GM10847 (cell line): ENCODE results near the gene TTLL5.

ENCODE experiments used
- POLR2A ChIP-seq: IDR thresholded peaks from 2 replicates; pipeline ENCODE4 v1.6.1; 2011; ENCODE audit not compliant: insufficient read length; ENCODE audit errors: extremely low read depth

The TTLL5 gene

DNA sequence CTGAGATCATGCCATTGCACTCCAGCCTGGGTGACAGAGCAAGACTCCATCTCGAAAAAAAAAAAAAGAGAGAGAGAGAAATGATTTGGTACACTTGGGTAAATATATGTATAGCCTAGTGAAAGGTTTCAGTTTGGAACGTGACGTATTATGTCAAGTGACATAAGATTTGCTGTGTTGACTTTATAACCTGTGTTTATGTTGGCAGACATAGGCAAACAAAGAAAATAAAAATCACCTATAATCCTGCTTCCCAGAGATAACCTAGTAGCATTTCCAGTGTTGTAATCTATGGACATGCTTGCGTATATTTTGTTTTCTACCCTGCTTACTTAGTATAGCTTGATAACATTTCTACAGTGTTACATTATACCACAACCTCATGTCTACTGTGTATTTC lies 17.1 kb upstream of the TTLL5 start:
- TF ChIP-seq POLR2A = no peak

DNA sequence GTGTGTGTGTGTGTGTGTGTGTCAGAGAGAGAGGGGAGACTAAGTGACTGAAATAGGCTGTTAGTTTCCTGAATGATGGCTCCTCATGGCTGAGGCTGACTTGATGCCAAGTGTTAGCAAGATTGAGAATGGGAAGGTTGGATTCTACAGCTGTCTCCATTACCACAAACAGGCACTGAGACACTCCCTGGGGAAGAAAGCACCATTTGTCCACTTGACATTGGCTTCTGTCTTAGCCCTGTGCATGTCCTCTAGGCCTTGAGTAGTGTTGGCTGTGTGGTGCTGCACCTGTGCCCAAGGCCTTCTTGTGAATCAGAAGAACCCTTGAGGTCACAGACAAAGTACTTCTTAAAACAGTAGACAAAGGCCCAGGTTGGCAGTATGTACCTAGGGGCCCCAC lies 16.0 kb upstream of the TTLL5 start:
- TF ChIP-seq POLR2A = no peak

DNA sequence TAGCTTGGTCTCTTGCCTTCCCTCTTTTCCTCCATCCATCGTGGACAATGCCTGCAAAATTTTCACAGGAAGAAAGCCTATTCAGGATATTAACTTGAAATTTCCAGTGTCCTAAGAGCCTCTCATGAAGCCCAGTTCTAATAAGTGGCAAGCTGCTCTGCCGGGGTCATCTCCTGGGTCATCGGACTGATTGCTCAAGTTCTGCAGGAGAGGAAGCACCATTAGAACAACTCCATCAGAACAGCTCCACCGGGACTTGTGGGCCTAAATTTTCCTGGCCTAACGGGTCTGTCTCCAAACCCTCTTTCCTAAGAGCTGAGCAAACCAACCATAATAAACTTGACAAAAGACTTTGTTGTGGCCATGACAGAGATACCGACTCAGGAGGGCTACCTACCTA lies 14.3 kb upstream of the TTLL5 start:
- no peak for TF ChIP-seq POLR2A

DNA sequence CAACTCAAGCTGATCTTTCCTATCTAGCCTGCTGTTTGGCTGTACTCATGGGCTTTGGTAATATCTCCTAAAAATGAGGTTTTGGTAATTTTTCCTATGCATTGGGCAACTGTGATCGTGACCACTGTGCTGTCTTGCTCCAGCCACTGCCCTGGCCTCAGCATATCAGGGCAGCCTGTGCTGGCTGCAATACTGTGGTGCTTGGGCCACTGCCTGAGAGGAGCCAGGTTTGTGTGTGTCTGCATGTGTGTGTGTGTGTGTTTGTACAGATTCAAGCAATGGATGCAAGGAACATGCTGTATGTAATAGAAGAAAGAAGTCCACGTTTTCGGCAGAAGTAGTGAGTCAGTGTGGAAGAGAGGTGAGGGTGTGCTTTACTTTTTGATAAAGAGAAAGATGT lies 13.4 kb upstream of the TTLL5 start:
- no peak for TF ChIP-seq POLR2A

DNA sequence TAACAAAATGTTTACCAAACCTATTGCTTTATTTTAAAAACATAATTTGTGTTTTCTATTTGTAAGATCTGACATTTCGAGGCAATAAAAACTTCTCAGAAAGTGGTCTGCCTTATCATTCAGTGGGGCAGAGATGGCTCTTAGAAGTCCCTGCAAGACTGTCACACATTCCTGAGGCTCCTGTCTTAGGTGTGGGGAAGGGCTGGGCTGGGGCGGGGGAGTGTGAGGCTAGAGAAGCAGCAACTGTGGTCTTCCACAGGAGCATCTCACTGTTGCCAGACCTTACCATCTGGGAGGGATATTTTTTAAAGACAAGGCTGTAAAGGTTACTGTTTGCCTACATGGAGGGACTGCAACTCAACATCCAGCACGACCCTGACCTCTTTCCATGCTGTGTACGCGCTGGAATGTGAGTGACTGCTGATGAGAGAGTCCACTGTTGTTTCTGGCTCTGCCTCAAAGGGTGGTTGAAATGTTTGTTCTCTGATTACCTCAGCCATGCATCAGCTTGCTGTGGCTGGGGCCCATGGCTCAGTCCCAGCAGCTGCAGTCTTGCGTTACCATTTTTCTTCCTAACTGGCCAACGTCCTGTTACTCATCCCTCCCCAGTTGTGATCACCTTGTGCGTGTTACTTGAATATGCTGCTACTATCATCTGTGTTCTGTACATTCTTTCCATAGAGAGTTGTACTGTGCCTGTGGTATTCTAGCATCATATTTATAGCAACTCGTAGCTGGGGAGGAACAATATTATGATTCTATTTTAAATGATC lies 12.8 kb upstream of the TTLL5 start:
- no peak for TF ChIP-seq POLR2A

DNA sequence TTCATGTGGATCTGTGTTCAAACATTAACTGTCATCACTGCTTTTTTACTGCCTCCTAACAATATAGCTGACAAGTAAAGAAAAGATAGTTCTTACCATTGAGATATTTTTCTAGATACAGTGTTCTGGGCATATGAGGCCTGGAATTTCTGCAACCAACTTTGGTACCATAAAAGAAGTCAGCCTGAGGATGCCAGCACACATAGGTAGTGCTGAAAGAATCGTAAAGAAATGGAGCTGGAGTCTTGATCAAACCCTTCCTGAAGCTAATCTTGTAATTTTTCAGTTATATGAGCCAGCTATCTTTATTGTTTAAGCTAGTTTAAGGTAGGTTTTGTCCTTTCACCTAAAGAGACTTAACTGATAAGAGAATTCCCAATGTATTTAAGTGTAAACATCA lies 11.7 kb upstream of the TTLL5 start:
- no peak for TF ChIP-seq POLR2A

DNA sequence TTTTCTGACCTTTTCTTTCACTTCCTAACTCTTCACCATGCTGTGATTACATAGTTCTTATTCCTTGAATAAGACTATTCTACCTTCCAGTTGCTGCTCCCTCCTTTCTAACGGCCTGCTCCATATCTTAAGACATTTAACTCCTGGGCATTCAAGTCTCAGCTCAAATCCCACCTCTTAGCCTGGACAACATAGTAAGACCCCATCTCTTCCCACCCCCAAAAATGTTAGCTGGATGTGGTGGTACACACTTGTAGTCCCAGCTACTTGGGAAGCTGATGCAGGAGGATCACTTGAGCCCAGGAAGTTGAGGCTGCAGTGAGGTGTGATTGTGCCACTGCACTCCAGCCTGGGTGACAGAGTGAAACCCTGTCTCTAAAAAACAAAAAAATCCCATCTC lies 11.3 kb upstream of the TTLL5 start:
- TF ChIP-seq POLR2A = no peak

DNA sequence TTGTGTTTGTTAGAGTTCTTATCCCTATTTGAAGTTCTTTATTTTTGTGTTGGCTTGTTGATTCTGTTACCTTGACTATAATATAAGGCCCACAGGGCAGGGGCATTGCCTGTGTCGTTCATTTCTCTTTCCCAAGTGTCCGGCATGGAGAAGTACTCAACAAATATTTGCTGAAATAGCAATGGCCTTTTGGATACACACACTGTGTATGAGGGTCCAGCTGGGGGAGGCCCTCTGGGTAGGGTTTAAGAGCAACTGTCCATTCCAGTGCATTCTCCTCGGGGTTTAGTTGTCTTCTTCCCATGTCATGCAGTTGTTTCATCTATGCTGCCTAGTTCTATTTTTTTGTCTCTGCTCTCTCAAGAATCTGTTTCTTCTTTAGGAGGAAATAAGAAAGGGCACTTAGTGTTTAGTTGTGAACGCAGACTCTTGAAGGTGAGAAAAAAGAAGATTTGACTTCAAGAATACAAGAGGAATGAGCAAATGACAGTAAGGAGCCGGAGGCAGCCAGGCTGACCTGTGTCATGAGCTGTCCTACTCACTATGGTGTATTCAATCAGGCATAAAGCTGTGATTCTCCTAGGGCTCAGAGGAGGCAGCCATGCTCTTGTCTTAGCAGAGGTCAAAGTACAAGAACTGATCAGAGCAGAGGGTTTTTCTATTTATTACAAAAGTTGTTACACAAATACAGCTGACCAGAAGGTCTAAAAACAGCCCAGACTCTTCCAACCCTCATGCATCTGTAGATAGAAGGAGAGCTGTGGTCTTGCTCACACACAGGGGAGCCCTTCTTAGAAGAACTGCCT lies 10.6 kb upstream of the TTLL5 start:
- TF ChIP-seq POLR2A = no peak

DNA sequence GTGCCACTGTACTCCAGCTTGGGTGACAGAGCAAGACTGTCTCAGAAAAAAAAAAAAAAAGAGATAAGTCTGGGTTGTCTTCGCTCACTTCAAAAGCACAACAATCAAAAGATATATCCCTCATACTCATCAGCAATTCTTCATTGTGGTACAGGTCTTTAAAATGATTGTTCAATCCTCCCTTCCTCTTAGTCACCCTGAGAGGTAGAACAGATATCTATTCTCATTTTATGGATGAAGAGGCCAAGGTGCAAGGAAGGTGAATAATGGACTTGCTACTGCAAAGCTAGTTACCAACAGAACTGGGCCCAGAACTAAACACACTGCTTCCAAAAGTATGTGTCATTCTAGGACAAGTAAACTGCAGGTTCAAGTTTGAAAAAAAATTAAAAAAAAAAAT lies 7.5 kb upstream of the TTLL5 start:
- no peak for TF ChIP-seq POLR2A

DNA sequence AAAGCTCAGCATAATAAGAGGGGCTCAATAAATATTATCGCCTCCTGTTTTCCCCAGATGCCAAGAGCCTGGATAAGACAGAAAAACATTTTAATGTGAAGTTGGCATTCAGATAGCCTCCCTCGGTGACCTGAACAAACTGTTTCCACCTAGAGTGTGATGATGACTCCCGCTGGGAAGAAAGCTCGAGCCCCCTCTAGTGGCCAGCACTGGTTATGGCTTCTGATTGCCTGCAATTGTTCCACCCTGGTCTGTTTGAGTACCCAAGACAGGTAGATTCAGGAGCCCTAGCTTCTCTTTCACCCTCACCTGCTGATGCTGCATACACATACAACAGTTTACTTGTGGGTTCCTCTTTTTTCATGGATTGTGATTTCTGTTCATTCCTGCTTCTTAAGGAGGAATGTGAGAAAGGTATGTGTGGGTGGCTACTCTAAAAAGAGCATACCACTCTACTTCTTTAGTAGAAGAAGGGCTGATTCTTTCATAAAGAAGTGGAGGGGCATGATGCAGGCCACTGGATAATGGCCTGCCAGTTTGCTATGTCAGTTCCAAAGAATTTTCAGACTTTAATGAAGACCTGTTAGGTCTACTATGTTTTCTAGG lies 6.8 kb upstream of the TTLL5 start:
- TF ChIP-seq POLR2A = no peak

DNA sequence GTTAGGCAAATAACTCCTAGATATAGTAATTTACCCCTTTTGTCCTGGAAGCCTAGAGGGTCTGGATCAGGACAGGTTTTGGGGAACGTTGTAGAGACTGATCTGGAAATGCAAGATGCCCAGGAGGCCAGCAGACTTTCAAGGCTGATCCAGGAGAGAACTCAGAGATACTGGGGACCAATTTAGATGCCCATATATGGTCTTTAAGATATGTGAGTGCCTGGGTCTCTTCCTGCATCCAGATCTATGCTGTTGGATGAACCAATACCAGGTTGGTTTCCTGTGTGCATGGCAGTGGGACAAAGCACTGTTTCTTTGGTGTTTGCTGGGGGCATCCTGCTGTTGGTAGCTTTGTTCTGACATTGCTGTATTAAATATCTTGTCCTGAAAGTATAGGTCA lies 5.8 kb upstream of the TTLL5 start:
- no peak for TF ChIP-seq POLR2A

DNA sequence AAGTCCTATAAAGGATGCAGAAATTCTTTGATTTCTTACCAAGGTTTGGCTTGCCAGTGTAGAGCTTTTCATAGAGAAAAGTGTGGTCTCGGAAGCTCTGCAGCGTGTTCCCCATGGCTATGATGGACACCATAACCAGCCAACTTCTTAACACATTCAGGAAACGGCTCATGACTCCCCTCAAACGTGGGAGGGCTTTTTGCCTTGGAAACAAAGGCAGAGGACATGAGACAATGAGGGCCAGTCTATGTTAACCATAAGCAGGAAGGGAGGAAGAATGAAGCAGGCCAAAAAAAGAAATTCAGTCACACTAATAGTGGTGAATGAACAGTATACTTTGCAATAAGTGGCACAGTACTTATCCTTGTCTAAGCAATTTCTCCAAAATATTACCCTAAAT lies 3.7 kb upstream of the TTLL5 start:
- no peak for TF ChIP-seq POLR2A

DNA sequence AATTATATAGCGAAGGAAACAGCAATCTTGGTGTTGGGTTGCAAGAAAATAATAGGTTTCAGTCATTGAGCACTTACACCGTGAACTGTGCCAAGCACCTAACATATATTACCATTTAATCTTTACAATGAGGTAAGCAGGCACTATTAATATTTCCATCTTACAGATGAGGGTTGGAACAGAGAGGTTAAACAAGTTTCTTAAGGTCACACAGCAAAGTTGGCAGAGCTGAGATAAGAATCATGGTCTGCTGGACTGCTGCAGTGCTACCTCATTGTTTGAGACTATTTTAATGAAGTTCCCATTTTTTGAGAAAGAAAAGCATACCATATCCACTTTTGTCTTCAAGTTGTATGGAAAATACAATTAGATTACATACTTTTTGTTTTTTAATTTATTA lies 2.1 kb upstream of the TTLL5 start:
- TF ChIP-seq POLR2A = no peak

DNA sequence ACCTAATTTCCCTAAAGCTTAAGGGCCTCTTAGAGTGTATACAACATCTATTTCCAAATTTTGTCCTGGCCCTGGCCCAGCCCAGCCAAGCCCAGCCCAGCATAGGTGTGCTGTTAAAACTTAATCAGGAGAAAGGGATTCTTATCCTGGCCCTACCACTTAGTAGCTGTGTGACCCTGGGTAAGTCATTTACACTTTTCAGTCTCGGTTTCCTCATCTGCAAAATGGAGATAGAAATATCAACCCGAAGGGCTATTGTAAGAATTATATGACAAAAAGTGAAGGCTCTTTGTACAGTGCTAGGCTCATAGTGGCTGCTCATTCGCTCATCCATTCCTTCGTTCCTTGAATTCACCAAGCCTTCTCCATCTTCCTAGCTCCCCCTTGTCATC lies 812 bp upstream of the TTLL5 start:
- TF ChIP-seq POLR2A = no peak

DNA sequence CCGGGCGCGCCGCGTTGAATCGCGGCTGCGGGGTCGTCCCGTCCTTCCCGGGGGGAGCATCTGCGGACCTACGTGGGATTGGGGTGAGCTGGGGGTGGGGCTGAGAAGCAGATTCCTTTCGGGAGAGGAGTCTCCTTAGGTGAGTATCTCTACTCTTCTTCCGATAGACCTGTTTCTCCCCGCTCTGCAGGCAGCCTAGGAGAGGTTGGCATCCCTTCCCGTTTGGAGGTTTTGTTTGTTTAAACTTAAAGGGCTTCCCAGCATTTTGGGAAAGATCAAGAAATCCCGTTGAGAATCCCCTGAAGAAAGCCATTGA lies 411 bp downstream of the TTLL5 start:
- no peak for TF ChIP-seq POLR2A

DNA sequence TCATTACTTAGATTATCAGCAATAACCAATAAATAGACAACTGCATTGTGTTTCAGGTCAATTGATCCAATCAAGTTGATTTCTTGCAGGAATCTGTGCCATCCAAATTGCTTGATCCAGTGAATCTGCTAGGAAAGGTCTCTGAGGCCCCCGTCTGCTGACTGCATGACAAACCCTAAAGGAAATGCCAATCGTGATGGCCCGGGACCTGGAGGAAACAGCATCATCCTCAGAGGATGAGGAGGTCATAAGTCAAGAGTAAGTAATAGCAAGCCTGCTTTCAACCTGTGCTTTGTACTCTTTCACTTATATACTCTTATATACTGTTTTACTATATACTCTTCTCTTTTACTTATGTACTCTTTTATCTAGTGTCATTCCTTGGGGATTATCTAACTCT lies 1.9 kb downstream of the TTLL5 start:
- TF ChIP-seq POLR2A = no peak

DNA sequence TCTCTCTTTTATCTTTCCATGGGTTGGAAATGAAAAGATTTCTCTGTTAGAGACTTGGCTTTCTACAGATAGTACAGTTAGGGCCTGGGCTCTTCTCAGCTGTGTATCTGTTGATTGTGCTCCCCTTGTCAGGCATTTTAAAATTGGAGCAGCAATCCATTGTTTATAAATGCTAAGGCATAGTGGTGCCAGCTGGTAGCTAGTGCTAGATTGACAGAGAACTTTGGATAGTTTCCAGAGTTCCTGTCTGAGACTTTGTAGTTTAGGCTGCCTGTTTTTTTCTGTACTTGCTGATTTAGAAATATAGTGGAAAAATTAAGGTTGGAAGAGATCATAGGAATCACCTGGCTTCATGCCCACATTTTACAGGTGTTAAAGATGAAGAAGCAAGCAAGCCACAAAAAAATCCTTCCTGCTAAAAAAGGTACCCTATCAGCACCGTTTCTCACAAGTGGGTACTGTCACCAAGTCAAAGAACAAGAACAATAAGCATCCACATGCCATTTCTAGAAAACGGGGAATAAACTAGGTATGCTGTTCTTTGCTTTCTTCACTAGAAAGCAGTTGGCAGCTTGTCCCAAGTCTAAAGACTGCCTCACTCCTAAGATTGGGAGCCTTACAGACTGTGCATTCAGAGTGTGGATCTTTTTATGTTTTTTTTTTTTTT lies 6.2 kb downstream of the TTLL5 start:
- TF ChIP-seq POLR2A = no peak
